Activated T-cell treated with anti-CD3 and anti-CD28 coated beads for 48 hours (primary cell): Measurements from ENCODE around the gene PLOD3.

Experiments
- DNase-seq: peaks from one replicate; pipeline ENCODE4 v3.0.0-alpha.2; 2020; ENCODE audit warnings: low read depth

The PLOD3 gene

GRCh38 chr7:101239191-101239950 is 22.0 kb upstream of the PLOD3 start:
- no peak for DNase-seq

- no peak for DNase-seq
Observed at GRCh38 chr7:101238226-101239182, 21.1 kb upstream of the PLOD3 start.

- no peak for DNase-seq
Observed at GRCh38 chr7:101237206-101238067, 20.1 kb upstream of the PLOD3 start, which contains the start of gene CLDN15. TSS of gene CLDN15 (minus strand) at chr7:101237802. CDS start at chr7:101237581, 221 bp downstream.

GRCh38 chr7:101236292-101236835 is 19.0 kb upstream of the PLOD3 start:
- no peak for DNase-seq

GRCh38 chr7:101235522-101235921 is 18.1 kb upstream of the PLOD3 start:
- DNase-seq: no peak

GRCh38 chr7:101235050-101235449 is 17.7 kb upstream of the PLOD3 start:
- no peak for DNase-seq

GRCh38 chr7:101234636-101235035 is 17.3 kb upstream of the PLOD3 start:
- DNase-seq: no peak

GRCh38 chr7:101233907-101234547 is 16.6 kb upstream of the PLOD3 start:
- DNase-seq: no peak

GRCh38 chr7:101232141-101232850 is 14.9 kb upstream of the PLOD3 start:
- DNase-seq: no peak

GRCh38 chr7:101231644-101232043 is 14.3 kb upstream of the PLOD3 start:
- no peak for DNase-seq

- DNase-seq: no peak
Observed at GRCh38 chr7:101226721-101227120, 9.3 kb upstream of the PLOD3 start.

- no peak for DNase-seq
Observed at GRCh38 chr7:101225650-101226049, 8.3 kb upstream of the PLOD3 start.

GRCh38 chr7:101223528-101223927 is 6.1 kb upstream of the PLOD3 start:
- no peak for DNase-seq

- DNase-seq: no peak
Observed at GRCh38 chr7:101222275-101222830, 5.0 kb upstream of the PLOD3 start.

- no peak for DNase-seq
Observed at GRCh38 chr7:101220295-101220694, 2.9 kb upstream of the PLOD3 start.

- no peak for DNase-seq
Observed at GRCh38 chr7:101218236-101219125, 1.1 kb upstream of the PLOD3 start.

- DNase-seq: no peak
Observed at GRCh38 chr7:101216860-101217387, 457 bp downstream of the PLOD3 start.

- DNase-seq: no peak
Observed at GRCh38 chr7:101216001-101216859, 1.2 kb downstream of the PLOD3 start.
